Stimulated activated CD4-positive, alpha-beta T cell treated with anti-CD3 and anti-CD28 coated beads, Interleukin-1b, Interleukin-23, amount 100 ng/mL, for 48 hours (primary cell): Measurements from ENCODE around the gene ACOT4.
"Not testable (repeated sequence)": the region's sequence is repeated elsewhere in the genome, so short reads cannot be mapped to it uniquely, and the experiment has no call there.

Source experiments
- DNase-seq: peaks from one replicate; pipeline ENCODE4 v3.0.0-alpha.2; 2020

The ACOT4 gene

GRCh38 chr14:73582102-73582979 is 9.3 kb upstream of the ACOT4 start:
- not testable (repeated sequence) for DNase-seq

DNA sequence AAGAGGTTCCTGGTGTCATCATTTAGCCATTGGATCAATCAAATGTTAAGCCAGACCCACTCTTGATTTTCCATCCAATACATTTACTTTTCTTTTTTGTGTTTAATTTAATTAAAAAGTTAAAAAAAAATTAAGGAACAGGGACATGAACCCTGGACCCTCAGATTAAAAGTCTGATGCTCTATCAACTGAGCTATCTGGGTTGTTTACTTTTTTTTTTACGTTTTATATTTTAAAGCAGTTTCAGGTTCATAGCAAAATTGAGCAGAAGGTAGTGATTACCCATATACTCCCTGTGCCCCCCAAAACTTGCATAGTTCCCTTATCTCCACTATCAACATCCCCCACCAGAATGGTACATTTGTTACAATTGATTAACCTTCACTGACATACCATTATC is 3.0 kb upstream of the ACOT4 start:
- DNase-seq, result no peak

DNA sequence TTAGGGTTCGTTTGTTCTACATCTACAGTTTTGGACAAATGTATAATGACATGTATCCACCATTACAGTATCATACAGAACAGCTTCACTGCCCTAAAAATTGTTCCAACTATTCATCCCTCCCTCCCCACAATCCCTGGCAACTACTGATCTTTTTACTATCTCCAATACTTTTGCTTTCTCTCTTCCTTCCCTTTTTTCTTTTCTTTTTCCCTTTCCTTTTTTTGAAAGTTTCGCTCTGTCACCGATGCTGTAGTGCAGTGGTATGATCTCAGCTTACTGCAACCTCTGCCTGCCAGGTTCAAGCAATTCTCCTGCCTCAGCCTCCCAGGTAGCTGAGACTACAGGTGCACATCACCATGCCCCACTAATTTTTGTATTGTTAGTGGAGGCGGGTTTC is 2.6 kb upstream of the ACOT4 start:
- DNase-seq, result no peak

DNA sequence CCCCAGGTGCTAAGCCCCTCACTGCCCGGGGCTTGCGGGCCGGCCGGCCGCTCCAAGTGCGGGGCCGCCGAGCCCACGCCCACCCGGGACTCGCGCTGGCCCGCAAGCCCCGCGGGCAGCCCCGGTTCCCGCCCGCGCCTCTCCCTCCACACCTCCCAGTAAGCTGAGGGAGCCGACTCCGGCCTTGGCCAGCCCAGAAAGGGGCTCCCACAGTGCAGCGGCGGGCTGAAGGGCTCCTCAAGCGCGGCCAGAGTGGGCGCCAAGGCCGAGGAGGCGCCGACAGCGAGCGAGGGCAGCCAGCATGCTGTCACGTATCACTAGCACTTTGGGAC is 1.0 kb upstream of the ACOT4 start:
- DNase-seq, result not testable (repeated sequence)

GRCh38 chr14:73594491-73594890 is 2.8 kb downstream of the ACOT4 start:
- no peak for DNase-seq

DNA sequence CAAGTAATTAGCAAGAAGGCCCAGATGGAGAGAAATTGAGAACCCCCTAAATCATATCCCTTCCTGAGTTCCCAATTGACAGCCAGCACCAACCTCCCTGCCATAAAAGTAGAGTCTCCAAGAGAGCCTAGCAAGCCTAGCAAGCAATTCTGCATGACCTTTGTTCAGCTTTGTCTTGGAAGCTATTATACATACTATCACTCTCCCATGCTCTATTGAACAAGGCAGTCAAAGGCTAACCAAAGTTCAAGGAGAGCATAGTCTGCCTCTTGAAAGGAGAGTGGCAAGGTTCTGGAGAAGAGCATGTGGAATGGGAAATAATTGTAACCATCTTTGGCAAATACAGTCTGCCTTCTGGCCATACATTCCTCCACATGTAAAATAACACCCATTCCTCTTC is 7.8 kb downstream of the ACOT4 start:
- DNase-seq, result no peak

DNA sequence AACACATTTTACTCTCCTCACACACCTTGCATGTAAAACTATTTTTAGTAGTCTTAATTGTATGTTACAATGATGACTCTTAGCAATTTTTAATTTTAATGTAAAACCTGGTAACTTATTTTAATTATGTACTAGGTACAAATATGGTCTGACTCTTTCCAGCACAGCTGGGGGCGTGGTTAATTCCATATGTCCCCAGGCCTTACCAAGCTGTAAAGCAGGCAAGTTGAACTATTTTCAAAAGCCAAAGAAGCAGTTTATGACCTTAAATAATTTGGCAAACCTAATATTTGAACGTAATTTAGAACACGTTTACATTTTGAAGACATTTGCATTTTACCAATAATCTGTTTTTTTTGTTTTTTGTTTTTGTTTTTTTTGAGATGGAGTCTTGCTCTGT is 11.3 kb downstream of the ACOT4 start:
- no peak for DNase-seq

DNA sequence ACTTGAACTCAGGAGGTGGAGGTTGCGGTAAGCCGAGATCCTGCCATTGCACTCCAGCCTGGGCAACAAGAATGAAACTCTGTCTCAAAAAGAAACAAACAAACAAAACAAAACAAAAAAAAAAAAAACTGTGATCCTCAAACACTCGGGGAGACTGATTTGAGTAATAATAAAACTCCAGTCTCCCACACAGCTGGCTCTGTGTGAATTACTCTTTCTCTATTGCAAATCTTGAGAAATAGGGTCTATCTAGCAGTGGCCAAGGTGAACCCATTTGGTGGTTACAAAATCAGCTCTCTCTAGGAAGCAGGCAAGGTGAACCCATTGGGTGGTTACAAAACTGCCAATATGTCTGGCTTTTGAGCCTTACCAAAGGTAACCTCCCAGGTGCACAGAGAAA is 14.6 kb downstream of the ACOT4 start:
- DNase-seq, result no peak

- DNase-seq, result no peak
These were observed 15.6 kb downstream of the ACOT4 start for GRCh38 chr14:73607241-73607640.

- DNase-seq, result no peak
These were observed 19.0 kb downstream of the ACOT4 start for GRCh38 chr14:73610687-73611086.

- DNase-seq, result peak; percentile 74
These were observed 20.8 kb downstream of the ACOT4 start, which contains the start of gene ACOT6 for GRCh38 chr14:73612339-73613045. TSS of gene ACOT6 (plus strand) at chr14:73612517. CDS start at chr14:73612572, 55 bp downstream.

GRCh38 chr14:73613046-73613383 is 21.3 kb downstream of the ACOT4 start:
- DNase-seq, result no peak

DNA sequence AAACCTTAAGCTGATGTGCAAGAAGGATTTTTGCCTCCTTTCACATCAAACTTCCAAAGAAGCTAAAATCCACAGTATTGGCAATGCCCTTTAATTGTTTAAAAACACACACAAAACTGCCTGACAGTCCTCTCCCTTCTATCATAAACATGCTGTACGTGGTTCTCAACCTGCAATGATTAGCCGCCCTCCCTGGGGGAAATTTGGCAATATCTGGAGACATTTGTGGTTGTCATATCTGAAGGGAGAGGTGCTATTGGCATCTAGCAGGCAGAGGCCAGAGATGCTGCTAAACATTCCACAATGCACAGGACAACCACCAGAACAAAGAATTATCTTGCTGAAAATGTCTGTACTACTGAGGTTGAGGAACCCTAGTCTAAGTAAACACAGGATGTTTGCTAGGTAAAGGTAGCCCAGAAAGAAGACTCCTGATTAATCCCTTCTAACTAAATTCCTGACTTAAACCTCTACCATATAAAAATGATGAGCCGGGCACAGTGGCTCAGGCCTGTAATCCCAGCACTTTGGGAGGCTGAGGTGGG is 21.8 kb downstream of the ACOT4 start:
- no peak for DNase-seq

- DNase-seq, result no peak
These were observed 25.2 kb downstream of the ACOT4 start for GRCh38 chr14:73616831-73617230.

DNA sequence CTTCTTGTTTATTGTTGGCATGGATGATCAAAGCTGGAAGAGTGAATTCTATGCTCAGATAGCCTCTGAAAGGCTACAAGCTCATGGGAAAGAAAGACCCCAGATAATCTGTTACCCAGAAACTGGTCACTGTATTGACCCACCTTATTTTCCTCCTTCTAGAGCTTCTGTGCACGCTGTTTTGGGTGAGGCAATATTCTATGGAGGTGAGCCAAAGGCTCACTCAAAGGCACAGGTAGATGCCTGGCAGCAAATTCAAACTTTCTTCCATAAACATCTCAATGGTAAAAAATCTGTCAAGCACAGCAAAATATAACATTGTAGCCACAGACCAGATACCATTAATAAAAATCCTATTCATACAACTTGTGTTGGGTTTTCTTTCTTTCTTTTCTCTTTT is 27.9 kb downstream of the ACOT4 start:
- DNase-seq, result no peak

DNA sequence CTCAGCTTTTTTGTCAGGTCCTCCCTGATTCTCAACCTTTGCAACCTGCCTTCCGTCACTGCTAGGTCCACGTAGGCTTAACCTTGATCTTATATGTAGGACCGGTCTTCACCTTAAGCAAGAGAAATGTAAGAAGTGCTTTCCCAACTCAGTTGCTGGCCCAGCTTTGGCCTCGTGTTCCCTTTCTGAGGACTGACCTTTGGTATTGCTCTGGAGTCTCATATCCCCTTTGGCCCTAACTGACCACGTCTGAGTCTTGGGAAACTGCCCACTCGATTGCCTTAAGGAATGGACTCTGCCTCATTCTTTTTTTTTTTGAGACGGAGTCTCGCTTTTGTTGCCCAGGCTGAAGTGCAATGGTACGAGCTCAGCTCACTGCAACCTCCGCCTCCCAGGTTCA is 28.6 kb downstream of the ACOT4 start:
- no peak for DNase-seq

- DNase-seq, result no peak
These were observed 31.9 kb downstream of the ACOT4 start for GRCh38 chr14:73623504-73624054.

DNA sequence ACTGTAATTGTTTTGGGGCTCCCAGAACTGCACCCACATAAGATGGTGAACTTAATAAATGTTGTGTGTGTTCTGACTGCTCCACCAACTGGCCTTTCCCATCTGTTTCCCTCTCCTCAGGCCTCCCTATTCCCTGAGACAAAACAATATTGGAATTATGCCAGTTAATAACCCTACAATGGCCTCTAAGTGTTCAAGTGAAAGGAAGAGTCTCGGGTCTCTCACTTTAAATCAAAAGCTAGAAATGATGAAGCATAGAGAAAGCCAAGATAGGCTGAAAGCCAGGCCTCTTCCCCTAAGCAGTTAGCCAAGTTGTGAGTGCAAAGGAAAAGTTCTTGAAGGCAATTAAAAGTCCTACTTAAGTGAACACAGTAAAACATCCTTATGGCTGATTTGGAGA is 34.0 kb downstream of the ACOT4 start:
- no peak for DNase-seq

- DNase-seq, result peak; percentile 37
These were observed 35.5 kb downstream of the ACOT4 start for GRCh38 chr14:73627151-73627558.

GRCh38 chr14:73630009-73630780 is 38.5 kb downstream of the ACOT4 start:
- DNase-seq, result no peak

- peak; percentile 60 for DNase-seq
These were observed 41.7 kb downstream of the ACOT4 start for GRCh38 chr14:73633116-73634010.
